ENCODE results near the gene FUT8. TPM values are rescaled to one million over a fixed set of nuclear protein-coding genes. Genes with fewer than 3 reads are reported as not detected.

FUT8 gene
- total and polyA plus RNA-seq, 4 donors, result 1.1 to 14.1 (median 4.0) TPM

DNA sequence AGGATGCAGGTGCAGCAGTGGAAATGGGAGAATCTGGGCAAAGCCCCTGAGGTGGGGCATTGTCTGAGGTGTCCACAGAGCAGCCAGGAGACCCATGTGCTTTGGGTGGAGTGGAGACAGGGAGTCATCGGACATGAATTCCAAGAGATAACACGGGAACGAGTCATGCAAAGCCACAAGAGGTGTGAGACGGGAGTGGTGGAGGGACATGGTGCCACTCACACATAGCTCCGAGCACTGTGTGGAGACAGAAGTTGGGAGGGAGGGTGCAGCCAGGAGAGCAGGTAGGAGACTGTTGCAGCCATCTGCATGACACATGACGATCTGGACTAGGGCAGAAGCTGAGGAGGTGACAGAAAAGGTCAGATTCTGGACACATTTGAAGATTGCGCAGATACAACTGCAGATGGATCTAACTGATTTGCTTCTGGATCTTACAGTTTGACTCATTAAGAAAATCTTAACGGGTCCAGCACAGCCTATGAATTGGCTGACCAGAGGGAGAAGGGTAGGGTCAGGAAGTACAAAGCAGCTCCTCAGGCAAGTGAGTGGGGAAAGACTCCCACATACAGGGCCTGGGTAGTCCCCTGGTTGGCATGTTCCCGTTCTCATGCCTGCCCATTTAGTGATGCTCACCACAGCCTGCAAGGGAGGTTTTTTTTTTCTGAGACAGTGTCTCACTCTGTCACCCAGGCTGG, 379.8 kb downstream of the FUT8 start:
- Histone ChIP-seq H3K36me3 (ENCODE audit: control insufficient read depth in 4 of 4, insufficient read depth in 3 of 4, low read depth in 1 of 4, low read length in 3 of 4) (no peaks in the 10 kb centered on the region), H3K27ac (ENCODE audit: low read depth in 1 of 2, low read length in 2 of 2) (no peak overlapping the region), H3K9ac (ENCODE audit: low read depth in 1 of 2, low read length in 2 of 2) (no peak overlapping the region), H3K9me3 (ENCODE audit: control insufficient read depth in 4 of 4, low read length in 3 of 4) (no peaks in the 10 kb centered on the region), H3K4me3 (ENCODE audit: low read depth in 1 of 3, low read length in 3 of 3) (no peak overlapping the region), H3K27me3 (ENCODE audit: control insufficient read depth in 4 of 4, insufficient read depth in 4 of 4, low read length in 3 of 4) (no peaks in the 10 kb centered on the region), H3K4me1 (ENCODE audit: control insufficient read depth in 4 of 4, insufficient read depth in 4 of 4, low read length in 3 of 4) (no peaks in the 10 kb centered on the region)
- TF ChIP-seq FOXA2 (IDR thresholded peaks at IDR 0.05) (no peak), TAF1 (conservative IDR thresholded peaks at IDR 0.05) (no peak), SP1 (IDR thresholded peaks at IDR 0.05) (no peak), NR2F2 (IDR thresholded peaks at IDR 0.05) (no peak), EGR1 (IDR thresholded peaks at IDR 0.05; ENCODE audit: low read depth in 2 of 2) (no peak), GABPA (IDR thresholded peaks at IDR 0.05 in 1 of 2, conservative IDR thresholded peaks at IDR 0.05 in 1 of 2) (no peak), JUND (IDR thresholded peaks at IDR 0.05) (no peak), RXRA (IDR thresholded peaks at IDR 0.05) (no peak), RAD21 (IDR thresholded peaks at IDR 0.05) (no peak), FOXA1 (IDR thresholded peaks at IDR 0.05) (no peak)
- TF ChIP-seq, protein P1, sequence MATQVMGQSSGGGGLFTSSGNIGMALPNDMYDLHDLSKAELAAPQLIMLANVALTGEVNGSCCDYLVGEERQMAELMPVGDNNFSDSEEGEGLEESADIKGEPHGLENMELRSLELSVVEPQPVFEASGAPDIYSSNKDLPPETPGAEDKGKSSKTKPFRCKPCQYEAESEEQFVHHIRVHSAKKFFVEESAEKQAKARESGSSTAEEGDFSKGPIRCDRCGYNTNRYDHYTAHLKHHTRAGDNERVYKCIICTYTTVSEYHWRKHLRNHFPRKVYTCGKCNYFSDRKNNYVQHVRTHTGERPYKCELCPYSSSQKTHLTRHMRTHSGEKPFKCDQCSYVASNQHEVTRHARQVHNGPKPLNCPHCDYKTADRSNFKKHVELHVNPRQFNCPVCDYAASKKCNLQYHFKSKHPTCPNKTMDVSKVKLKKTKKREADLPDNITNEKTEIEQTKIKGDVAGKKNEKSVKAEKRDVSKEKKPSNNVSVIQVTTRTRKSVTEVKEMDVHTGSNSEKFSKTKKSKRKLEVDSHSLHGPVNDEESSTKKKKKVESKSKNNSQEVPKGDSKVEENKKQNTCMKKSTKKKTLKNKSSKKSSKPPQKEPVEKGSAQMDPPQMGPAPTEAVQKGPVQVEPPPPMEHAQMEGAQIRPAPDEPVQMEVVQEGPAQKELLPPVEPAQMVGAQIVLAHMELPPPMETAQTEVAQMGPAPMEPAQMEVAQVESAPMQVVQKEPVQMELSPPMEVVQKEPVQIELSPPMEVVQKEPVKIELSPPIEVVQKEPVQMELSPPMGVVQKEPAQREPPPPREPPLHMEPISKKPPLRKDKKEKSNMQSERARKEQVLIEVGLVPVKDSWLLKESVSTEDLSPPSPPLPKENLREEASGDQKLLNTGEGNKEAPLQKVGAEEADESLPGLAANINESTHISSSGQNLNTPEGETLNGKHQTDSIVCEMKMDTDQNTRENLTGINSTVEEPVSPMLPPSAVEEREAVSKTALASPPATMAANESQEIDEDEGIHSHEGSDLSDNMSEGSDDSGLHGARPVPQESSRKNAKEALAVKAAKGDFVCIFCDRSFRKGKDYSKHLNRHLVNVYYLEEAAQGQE (IDR thresholded peaks at IDR 0.05), result no peak
- TF ChIP-seq, protein P2, sequence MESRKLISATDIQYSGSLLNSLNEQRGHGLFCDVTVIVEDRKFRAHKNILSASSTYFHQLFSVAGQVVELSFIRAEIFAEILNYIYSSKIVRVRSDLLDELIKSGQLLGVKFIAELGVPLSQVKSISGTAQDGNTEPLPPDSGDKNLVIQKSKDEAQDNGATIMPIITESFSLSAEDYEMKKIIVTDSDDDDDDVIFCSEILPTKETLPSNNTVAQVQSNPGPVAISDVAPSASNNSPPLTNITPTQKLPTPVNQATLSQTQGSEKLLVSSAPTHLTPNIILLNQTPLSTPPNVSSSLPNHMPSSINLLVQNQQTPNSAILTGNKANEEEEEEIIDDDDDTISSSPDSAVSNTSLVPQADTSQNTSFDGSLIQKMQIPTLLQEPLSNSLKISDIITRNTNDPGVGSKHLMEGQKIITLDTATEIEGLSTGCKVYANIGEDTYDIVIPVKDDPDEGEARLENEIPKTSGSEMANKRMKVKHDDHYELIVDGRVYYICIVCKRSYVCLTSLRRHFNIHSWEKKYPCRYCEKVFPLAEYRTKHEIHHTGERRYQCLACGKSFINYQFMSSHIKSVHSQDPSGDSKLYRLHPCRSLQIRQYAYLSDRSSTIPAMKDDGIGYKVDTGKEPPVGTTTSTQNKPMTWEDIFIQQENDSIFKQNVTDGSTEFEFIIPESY (IDR thresholded peaks at IDR 0.05), result no peak
- TF ChIP-seq, protein P3, sequence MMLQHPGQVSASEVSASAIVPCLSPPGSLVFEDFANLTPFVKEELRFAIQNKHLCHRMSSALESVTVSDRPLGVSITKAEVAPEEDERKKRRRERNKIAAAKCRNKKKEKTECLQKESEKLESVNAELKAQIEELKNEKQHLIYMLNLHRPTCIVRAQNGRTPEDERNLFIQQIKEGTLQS (IDR thresholded peaks at IDR 0.05), result no peak
- DNase-seq (ENCODE audit: low spot score), result no peak
- WGBS, result 64% methylated on average over 9 of the region's 9 CpGs

Small RNA genes within 50 kb of the gene (small RNA-seq; reads per million reads assigned to genes)
- not detected for gene MIR625

Data from liver (tissue), 10 donors.